ENCODE results near the gene CCNF. TPM values are rescaled to one million over a fixed set of nuclear protein-coding genes. Genes with fewer than 3 reads are reported as not detected.
A peak's percentile ranks its signal among the peaks of the same experiment; 100 is the strongest.

Gene CCNF
- total and polyA plus RNA-seq, 4 donors, result 2.0 to 7.5 (median 2.8) TPM

DNA sequence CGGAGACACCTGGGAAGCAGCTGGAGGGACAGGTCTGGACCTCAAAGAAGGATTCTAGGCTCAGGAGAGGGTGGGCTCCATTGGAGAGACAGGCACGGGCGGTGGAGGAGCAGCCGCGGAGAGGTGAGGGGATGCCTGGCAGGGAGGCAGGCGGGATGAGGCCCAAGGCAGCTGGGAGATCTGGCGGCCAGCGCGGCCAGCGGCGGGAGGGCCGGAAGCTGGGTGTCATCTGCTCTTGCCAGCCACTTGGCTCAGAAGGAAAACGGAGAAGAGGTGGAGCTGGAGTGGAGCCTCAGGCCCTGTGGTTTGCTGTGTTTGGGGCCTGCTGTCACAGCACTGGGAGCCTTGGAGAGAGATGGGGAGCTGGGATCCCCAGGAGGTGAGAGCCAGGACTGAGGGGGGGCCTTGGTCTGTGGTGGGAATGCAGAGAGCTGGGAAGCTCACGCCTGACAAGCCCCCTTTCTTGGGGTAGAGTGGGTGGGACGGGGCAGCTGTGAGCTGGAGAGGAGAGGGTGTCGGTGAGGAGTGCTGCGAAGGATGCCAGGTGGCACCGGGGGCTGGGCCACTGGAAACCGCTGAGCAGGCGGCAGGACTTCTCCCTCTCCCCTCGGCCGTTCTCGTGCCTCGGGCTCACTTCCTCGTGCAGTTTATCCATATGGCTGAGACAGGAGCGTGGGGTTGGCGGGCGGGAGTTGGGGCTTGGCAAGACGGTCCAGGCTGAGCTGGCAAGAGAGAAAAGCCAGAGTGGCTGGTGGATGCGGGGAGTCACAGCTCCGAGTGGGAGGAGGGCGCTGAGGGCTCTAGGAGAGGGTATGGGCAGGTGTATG is 53.7 kb downstream of the CCNF start:
- Histone ChIP-seq H3K27me3 (ENCODE audit: control insufficient read depth in 3 of 3, insufficient read depth in 3 of 3, low read length in 2 of 3) (no peaks in the 10 kb centered on the region), H3K4me1 (ENCODE audit: control insufficient read depth in 5 of 5, insufficient read depth in 5 of 5, low read length in 5 of 5) (peaks cover 0 to 58% (median 9%) of the 10 kb centered on the region in 5 donors), H3K9ac (ENCODE audit: insufficient read depth in 1 of 2, low read length in 2 of 2) (no peak overlapping the region), H3K36me3 (ENCODE audit: control insufficient read depth in 4 of 4, insufficient read depth in 4 of 4, low read length in 4 of 4) (no peaks in the 10 kb centered on the region), H3K27ac (ENCODE audit: low read depth in 1 of 2, low read length in 1 of 2) (peak overlapping the region in 1 of 2 donors; percentile 52), H3K9me3 (ENCODE audit: control insufficient read depth in 4 of 4, insufficient read depth in 3 of 4, low read length in 3 of 4) (no peaks in the 10 kb centered on the region), H3K4me3 (no peak overlapping the region)
- TF ChIP-seq, protein P1, sequence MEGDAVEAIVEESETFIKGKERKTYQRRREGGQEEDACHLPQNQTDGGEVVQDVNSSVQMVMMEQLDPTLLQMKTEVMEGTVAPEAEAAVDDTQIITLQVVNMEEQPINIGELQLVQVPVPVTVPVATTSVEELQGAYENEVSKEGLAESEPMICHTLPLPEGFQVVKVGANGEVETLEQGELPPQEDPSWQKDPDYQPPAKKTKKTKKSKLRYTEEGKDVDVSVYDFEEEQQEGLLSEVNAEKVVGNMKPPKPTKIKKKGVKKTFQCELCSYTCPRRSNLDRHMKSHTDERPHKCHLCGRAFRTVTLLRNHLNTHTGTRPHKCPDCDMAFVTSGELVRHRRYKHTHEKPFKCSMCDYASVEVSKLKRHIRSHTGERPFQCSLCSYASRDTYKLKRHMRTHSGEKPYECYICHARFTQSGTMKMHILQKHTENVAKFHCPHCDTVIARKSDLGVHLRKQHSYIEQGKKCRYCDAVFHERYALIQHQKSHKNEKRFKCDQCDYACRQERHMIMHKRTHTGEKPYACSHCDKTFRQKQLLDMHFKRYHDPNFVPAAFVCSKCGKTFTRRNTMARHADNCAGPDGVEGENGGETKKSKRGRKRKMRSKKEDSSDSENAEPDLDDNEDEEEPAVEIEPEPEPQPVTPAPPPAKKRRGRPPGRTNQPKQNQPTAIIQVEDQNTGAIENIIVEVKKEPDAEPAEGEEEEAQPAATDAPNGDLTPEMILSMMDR (IDR thresholded peaks at IDR 0.05; ENCODE audit: control extremely low read depth, extremely low read depth), result no peak
- WGBS, 2 donors, result 47 to 59% methylated on average over 32 of the region's 32 CpGs
- ATAC-seq (ENCODE audit: insufficient read depth, low FRiP score) (no peak), DNase-seq (peak; percentile 82 to 88 (median 84))

GRCh38 chr16:2483939-2484897 is 55.0 kb downstream of the CCNF start:
- H3K27ac ChIP-seq (ENCODE audit: low read depth in 1 of 2, low read length in 1 of 2), result no peak overlapping the region
- DNase-seq (no peak), ATAC-seq (ENCODE audit: insufficient read depth, low FRiP score) (no peak)
- no peaks in the 10 kb centered on the region for H3K36me3 ChIP-seq (ENCODE audit: control insufficient read depth in 4 of 4, insufficient read depth in 4 of 4, low read length in 4 of 4)
- no peaks in the 10 kb centered on the region for H3K9me3 ChIP-seq (ENCODE audit: control insufficient read depth in 4 of 4, insufficient read depth in 3 of 4, low read length in 3 of 4)
- TF ChIP-seq, protein P1 (IDR thresholded peaks at IDR 0.05; ENCODE audit: control extremely low read depth, extremely low read depth), result no peak
- no peak overlapping the region for H3K4me3 ChIP-seq
- no peak overlapping the region for H3K9ac ChIP-seq (ENCODE audit: insufficient read depth in 1 of 2, low read length in 2 of 2)
- no peaks in the 10 kb centered on the region for H3K27me3 ChIP-seq (ENCODE audit: control insufficient read depth in 3 of 3, insufficient read depth in 3 of 3, low read length in 2 of 3)
- WGBS, 2 donors, result 84 to 92% methylated on average over 16 of the region's 16 CpGs
- peaks cover 0 to 57% (median 9%) of the 10 kb centered on the region in 5 donors for H3K4me1 ChIP-seq (ENCODE audit: control insufficient read depth in 5 of 5, insufficient read depth in 5 of 5, low read length in 5 of 5)

DNA sequence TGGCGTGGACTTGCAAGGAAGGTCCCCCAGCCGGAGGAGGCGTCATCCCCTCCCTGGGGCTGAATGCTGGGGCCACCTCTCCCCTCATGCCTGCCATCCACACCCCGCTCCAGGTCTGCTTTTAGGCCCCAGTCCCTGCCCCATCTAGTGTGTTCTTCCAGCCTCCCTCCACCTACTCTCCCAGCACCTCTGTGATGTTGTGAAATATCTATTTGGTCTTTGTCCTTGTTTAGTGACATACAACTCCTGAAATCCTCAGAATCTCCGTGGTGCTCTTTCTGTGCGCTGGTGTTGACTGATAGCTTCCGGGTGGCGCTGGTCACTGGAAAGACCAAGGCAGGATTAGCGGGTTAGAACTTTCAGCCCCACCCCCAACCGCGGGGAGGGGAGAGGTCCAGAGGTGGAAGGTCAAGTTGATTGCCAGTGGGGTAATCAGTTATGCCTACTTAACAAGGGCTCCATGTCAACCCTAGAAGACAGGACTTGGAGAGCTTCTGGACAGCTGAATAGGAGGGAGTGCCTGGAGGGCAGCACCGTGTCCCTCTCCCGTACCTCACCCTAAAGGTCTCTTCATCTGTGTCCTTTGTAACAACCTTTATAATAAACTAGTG is 55.8 kb downstream of the CCNF start:
- Histone ChIP-seq H3K9me3 (ENCODE audit: control insufficient read depth in 4 of 4, insufficient read depth in 3 of 4, low read length in 3 of 4) (no peaks in the 10 kb centered on the region), H3K36me3 (ENCODE audit: control insufficient read depth in 4 of 4, insufficient read depth in 4 of 4, low read length in 4 of 4) (no peaks in the 10 kb centered on the region), H3K4me3 (no peak overlapping the region), H3K27ac (ENCODE audit: low read depth in 1 of 2, low read length in 1 of 2) (no peak overlapping the region), H3K9ac (ENCODE audit: insufficient read depth in 1 of 2, low read length in 2 of 2) (no peak overlapping the region), H3K27me3 (ENCODE audit: control insufficient read depth in 3 of 3, insufficient read depth in 3 of 3, low read length in 2 of 3) (no peaks in the 10 kb centered on the region), H3K4me1 (ENCODE audit: control insufficient read depth in 5 of 5, insufficient read depth in 5 of 5, low read length in 5 of 5) (peaks cover 0 to 57% (median 9%) of the 10 kb centered on the region in 5 donors)
- WGBS, 2 donors, result 84 to 93% methylated on average over 13 of the region's 13 CpGs
- DNase-seq, result no peak
- no peak for ATAC-seq (ENCODE audit: insufficient read depth, low FRiP score)
- TF ChIP-seq, protein P1 (IDR thresholded peaks at IDR 0.05; ENCODE audit: control extremely low read depth, extremely low read depth), result no peak
